Measurements from ENCODE around the gene MYO5B.
A peak's percentile ranks its signal among the peaks of the same experiment; 100 is the strongest.

MYO5B gene

GRCh38 chr18:49879271-49879580 is 315.7 kb downstream of the MYO5B start:
- DNase-seq (ENCODE audit: low read depth), result no peak

GRCh38 chr18:49878567-49879270 is 316.2 kb downstream of the MYO5B start:
- no peak for DNase-seq (ENCODE audit: low read depth)

GRCh38 chr18:49878015-49878414 is 316.9 kb downstream of the MYO5B start:
- no peak for DNase-seq (ENCODE audit: low read depth)

- no peak for DNase-seq (ENCODE audit: low read depth)
Observed at GRCh38 chr18:49876536-49876935, 318.4 kb downstream of the MYO5B start.

GRCh38 chr18:49875783-49876182 is 319.2 kb downstream of the MYO5B start:
- DNase-seq (ENCODE audit: low read depth), result no peak

GRCh38 chr18:49875155-49875554 is 319.8 kb downstream of the MYO5B start:
- DNase-seq (ENCODE audit: low read depth), result no peak

- no peak for DNase-seq (ENCODE audit: low read depth)
Observed at GRCh38 chr18:49874238-49874637, 320.7 kb downstream of the MYO5B start.

GRCh38 chr18:49869354-49869753 is 325.6 kb downstream of the MYO5B start:
- no peak for DNase-seq (ENCODE audit: low read depth)

- no peak for DNase-seq (ENCODE audit: low read depth)
Observed at GRCh38 chr18:49866680-49867079, 328.3 kb downstream of the MYO5B start.

GRCh38 chr18:49865401-49865800 is 329.5 kb downstream of the MYO5B start:
- no peak for DNase-seq (ENCODE audit: low read depth)

- no peak for DNase-seq (ENCODE audit: low read depth)
Observed at GRCh38 chr18:49863769-49864621, 331.0 kb downstream of the MYO5B start.

GRCh38 chr18:49862656-49863385 is 332.1 kb downstream of the MYO5B start:
- no peak for DNase-seq (ENCODE audit: low read depth)

GRCh38 chr18:49861659-49862058 is 333.3 kb downstream of the MYO5B start:
- no peak for DNase-seq (ENCODE audit: low read depth)

GRCh38 chr18:49859725-49860124 is 335.2 kb downstream of the MYO5B start:
- no peak for DNase-seq (ENCODE audit: low read depth)

GRCh38 chr18:49859021-49859359 is 336.0 kb downstream of the MYO5B start:
- DNase-seq (ENCODE audit: low read depth), result no peak

GRCh38 chr18:49858309-49859020 is 336.5 kb downstream of the MYO5B start:
- DNase-seq (ENCODE audit: low read depth), result peak; percentile 15

- no peak for DNase-seq (ENCODE audit: low read depth)
Observed at GRCh38 chr18:49857708-49858107, 337.2 kb downstream of the MYO5B start.

GRCh38 chr18:49856496-49856895 is 338.5 kb downstream of the MYO5B start:
- DNase-seq (ENCODE audit: low read depth), result no peak

- no peak for DNase-seq (ENCODE audit: low read depth)
Observed at GRCh38 chr18:49855711-49856415, 339.1 kb downstream of the MYO5B start.

- no peak for DNase-seq (ENCODE audit: low read depth)
Observed at GRCh38 chr18:49854681-49855080, 340.3 kb downstream of the MYO5B start.

- no peak for DNase-seq (ENCODE audit: low read depth)
Observed at GRCh38 chr18:49853436-49853835, 341.5 kb downstream of the MYO5B start.

- no peak for DNase-seq (ENCODE audit: low read depth)
Observed at GRCh38 chr18:49853011-49853410, 341.9 kb downstream of the MYO5B start.

All from stimulated activated CD8-positive, alpha-beta memory T cell treated with anti-CD3 and anti-CD28 coated beads, Interleukin-4, amount 100 ng/mL, for 24 hours (primary cell).